CD4-positive, alpha-beta T cell (primary cell): ENCODE results near the gene RNF14. TPM values are rescaled to one million over a fixed set of nuclear protein-coding genes. Genes with fewer than 3 reads are reported as not detected.

ENCODE experiments used
- ATAC-seq: fragments of 200-7000 bp; cut with Tn5 transposase; one replicate; pipeline ENCODE4 v1.10.0; 2022; ENCODE audit warnings: mild to moderate bottlenecking; ENCODE audit not compliant: poor library complexity
- CTCF ChIA-PET: fragments of 350-600 bp; sonication (Branson Sonifier 250); formaldehyde crosslinking; loops from one replicate; lab custom pipeline; 2021; ENCODE audit warnings: antibody characterized with exemption, inconsistent platforms; lab: Charles Lee
- POLR2A ChIA-PET: fragments of 350-600 bp; sonication (Branson Sonifier 250); formaldehyde crosslinking; loops from one replicate; lab custom pipeline; 2021; ENCODE audit warnings: antibody characterized with exemption, inconsistent platforms; lab: Charles Lee
- DNase-seq, 14 experiments: peaks; one replicate each; pipeline ENCODE4 v3.0.0-alpha.2; 2013 to 2020; ENCODE audit warnings: mixed read lengths in 2 of 14
- H3K27ac ChIP-seq, 2 donors: one replicate each; pipeline versions ENCODE4 v1.5.1 to v1.7.0; 2013; ENCODE audit warnings: low read length in 2 of 2, low read depth in 1 of 2, mild to moderate bottlenecking in 1 of 2
- H3K27me3 ChIP-seq, 2 experiments: 1 replicate in 1 of 2; 2 replicates in 1 of 2; pipeline versions ENCODE4 v1.6.1 to v1.7.0; 2013; ENCODE audit warnings: low read length in 2 of 2, control low read depth in 1 of 2, mild to moderate bottlenecking in 1 of 2, moderate library complexity in 1 of 2; ENCODE audit not compliant: insufficient read depth in 2 of 2, control insufficient read depth in 1 of 2
- H3K36me3 ChIP-seq: one replicate; pipeline ENCODE4 v1.6.1; 2013; ENCODE audit warnings: low read length, control low read depth; ENCODE audit not compliant: insufficient read depth
- H3K4me1 ChIP-seq: one replicate; pipeline ENCODE4 v1.6.1; 2013; ENCODE audit warnings: low read length, control low read depth; ENCODE audit not compliant: insufficient read depth
- H3K4me3 ChIP-seq: one replicate; pipeline ENCODE4 v1.5.1; 2013; ENCODE audit warnings: mild to moderate bottlenecking, low read length, moderate library complexity
- H3K9me3 ChIP-seq, 2 experiments: 1 replicate in 1 of 2; 2 replicates in 1 of 2; pipeline versions ENCODE4 v1.6.1 to v1.7.0; 2013; ENCODE audit warnings: low read length in 2 of 2, mild to moderate bottlenecking in 2 of 2, control low read depth in 1 of 2, moderate library complexity in 1 of 2; ENCODE audit not compliant: control insufficient read depth in 1 of 2, insufficient read depth in 1 of 2
- H3K27ac Mint-ChIP-seq: one replicate; pipeline ENCODE4 v1.8.0; 2020; ENCODE audit warnings: mixed read lengths
- H3K27me3 Mint-ChIP-seq: one replicate; pipeline ENCODE4 v1.8.0; 2021; ENCODE audit warnings: mixed read lengths
- H3K36me3 Mint-ChIP-seq: one replicate; pipeline ENCODE4 v1.8.0; 2021; ENCODE audit warnings: low read depth, mixed read lengths
- H3K4me1 Mint-ChIP-seq: one replicate; pipeline ENCODE4 v1.8.0; 2021; ENCODE audit warnings: low read depth, mixed read lengths
- H3K4me3 Mint-ChIP-seq: one replicate; pipeline ENCODE4 v1.8.0; 2020; ENCODE audit warnings: mild to moderate bottlenecking, mixed read lengths
- H3K9me3 Mint-ChIP-seq: one replicate; pipeline ENCODE4 v1.8.0; 2020; ENCODE audit warnings: mixed read lengths
- intact Hi-C, 2 experiments: fragments of 100-400 bp; cut with DNase I in 1 of 2; cut with micrococcal nuclease in 1 of 2; formaldehyde crosslinking; loops; one replicate each; pipeline versions ENCODE4 v1.15.1 to v1.9.0; 2023 to 2025; cut with DNase I, micrococcal nuclease
- total RNA-seq, 174 experiments: library from RNA in 2 of 174; stranded (reverse) in 2 of 174; gene quantifications; one replicate each; pipeline ENCODE4 v1.2.3 and lab custom pipeline; 2021 to 2026
- TF ChIP-seq, protein P1 (sequence below): fragments of 200-600 bp; IDR thresholded peaks from one replicate; pipeline ENCODE4 v1.8.0; 2022; ENCODE audit warnings: antibody characterized with exemption, mild to moderate bottlenecking

Gene RNF14
- total RNA-seq, 2 experiments from 2014 or later = 8.9 to 10.7 TPM

- no peaks in the 10 kb centered on the region for H3K9me3 ChIP-seq
- ChIA-PET CTCF (interaction anchor here (1.0 kb wide), 1 partner anchor 31 kb away, joined by 5 read pairs; no protein-coding TSS in a partner anchor), POLR2A (interaction anchor here (0.5 to 1.2 kb wide), 2 partner anchors 25 to 32 kb away, joined by 3 read pairs; no protein-coding TSS in a partner anchor)
- ATAC-seq (no peak), DNase-seq (no peak)
- Mint-ChIP-seq H3K9me3 (no peaks in the 10 kb centered on the region), H3K36me3 (peaks cover 95% of the 10 kb centered on the region), H3K4me3 (no peak overlapping the region), H3K27ac (no peak overlapping the region), H3K4me1 (peaks cover 24% of the 10 kb centered on the region), H3K27me3 (no peaks in the 10 kb centered on the region)
- TF ChIP-seq, protein P1, sequence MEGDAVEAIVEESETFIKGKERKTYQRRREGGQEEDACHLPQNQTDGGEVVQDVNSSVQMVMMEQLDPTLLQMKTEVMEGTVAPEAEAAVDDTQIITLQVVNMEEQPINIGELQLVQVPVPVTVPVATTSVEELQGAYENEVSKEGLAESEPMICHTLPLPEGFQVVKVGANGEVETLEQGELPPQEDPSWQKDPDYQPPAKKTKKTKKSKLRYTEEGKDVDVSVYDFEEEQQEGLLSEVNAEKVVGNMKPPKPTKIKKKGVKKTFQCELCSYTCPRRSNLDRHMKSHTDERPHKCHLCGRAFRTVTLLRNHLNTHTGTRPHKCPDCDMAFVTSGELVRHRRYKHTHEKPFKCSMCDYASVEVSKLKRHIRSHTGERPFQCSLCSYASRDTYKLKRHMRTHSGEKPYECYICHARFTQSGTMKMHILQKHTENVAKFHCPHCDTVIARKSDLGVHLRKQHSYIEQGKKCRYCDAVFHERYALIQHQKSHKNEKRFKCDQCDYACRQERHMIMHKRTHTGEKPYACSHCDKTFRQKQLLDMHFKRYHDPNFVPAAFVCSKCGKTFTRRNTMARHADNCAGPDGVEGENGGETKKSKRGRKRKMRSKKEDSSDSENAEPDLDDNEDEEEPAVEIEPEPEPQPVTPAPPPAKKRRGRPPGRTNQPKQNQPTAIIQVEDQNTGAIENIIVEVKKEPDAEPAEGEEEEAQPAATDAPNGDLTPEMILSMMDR = no peak
- peaks cover 12% of the 10 kb centered on the region for H3K4me1 ChIP-seq
- H3K36me3 ChIP-seq = peaks cover 88% of the 10 kb centered on the region
- intact Hi-C loops = no loop called here
- H3K27ac ChIP-seq = no peak overlapping the region
- no peaks in the 10 kb centered on the region for H3K27me3 ChIP-seq
- no peak overlapping the region for H3K4me3 ChIP-seq
These were observed 39.4 kb upstream of the RNF14 start for GRCh38 chr5:141929398-141930058.

DNA sequence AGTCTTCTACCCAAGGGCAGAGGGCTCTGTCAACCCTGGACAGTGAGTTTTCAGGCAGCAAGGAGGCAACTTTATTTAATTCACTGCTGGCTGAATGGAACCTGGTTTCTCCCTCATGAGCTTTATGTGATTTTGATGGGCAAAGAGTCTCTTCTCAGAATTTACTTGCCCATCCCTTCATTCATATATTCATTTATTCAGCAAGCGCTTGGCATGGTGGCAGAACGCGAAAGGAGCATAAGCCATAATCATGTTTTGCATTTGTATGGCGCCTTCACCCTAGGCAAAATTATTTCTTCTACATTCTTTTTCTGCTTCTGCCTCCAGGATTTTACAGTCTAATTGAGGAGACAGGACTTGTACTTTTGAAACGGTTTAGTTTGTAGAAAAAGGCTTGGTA lies 37.2 kb upstream of the RNF14 start:
- Mint-ChIP-seq H3K4me1 (peaks cover 12% of the 10 kb centered on the region), H3K27ac (no peak overlapping the region), H3K9me3 (no peaks in the 10 kb centered on the region), H3K36me3 (peaks cover 95% of the 10 kb centered on the region), H3K4me3 (no peak overlapping the region), H3K27me3 (no peaks in the 10 kb centered on the region)
- ATAC-seq = no peak
- peaks cover 4% of the 10 kb centered on the region for H3K4me1 ChIP-seq
- no peak for DNase-seq
- H3K36me3 ChIP-seq = peaks cover 97% of the 10 kb centered on the region
- CTCF ChIA-PET = interaction anchor here (1.5 kb wide), 1 partner anchor 53 kb away, joined by 4 read pairs; no protein-coding TSS in a partner anchor
- intact Hi-C loops = no loop called here
- H3K27me3 ChIP-seq = no peaks in the 10 kb centered on the region
- H3K9me3 ChIP-seq = no peaks in the 10 kb centered on the region
- no peak overlapping the region for H3K4me3 ChIP-seq
- POLR2A ChIA-PET = no interaction called here
- TF ChIP-seq, protein P1 = no peak
- peak overlapping the region in 1 of 2 donors; percentile 27 for H3K27ac ChIP-seq

GRCh38 chr5:141933151-141933550 lies 35.8 kb upstream of the RNF14 start:
- Histone ChIP-seq H3K4me3 (no peak overlapping the region), H3K27ac (no peak overlapping the region), H3K4me1 (peaks cover under 1% of the 10 kb centered on the region), H3K9me3 (no peaks in the 10 kb centered on the region), H3K27me3 (no peaks in the 10 kb centered on the region), H3K36me3 (peaks cover 95% of the 10 kb centered on the region)
- Mint-ChIP-seq H3K27ac (no peak overlapping the region), H3K4me3 (no peak overlapping the region), H3K4me1 (peaks cover under 1% of the 10 kb centered on the region), H3K9me3 (no peaks in the 10 kb centered on the region), H3K27me3 (no peaks in the 10 kb centered on the region), H3K36me3 (peaks cover 89% of the 10 kb centered on the region)
- DNase-seq (no peak), ATAC-seq (no peak)
- intact Hi-C loops = no loop called here
- CTCF ChIA-PET = no interaction called here
- POLR2A ChIA-PET = interaction anchor here (0.6 to 1.5 kb wide), 2 partner anchors 9 to 208 kb away, joined by 4 to 5 read pairs; partner anchors contain the start of gene DELE1
- TF ChIP-seq, protein P1 = no peak
